Inferior parietal cortex (tissue), 1 donor: Measurements from ENCODE around the gene CREBBP.

Experiments
- DNase-seq: peaks from one replicate; pipeline ENCODE4 v3.0.0-alpha.2; 2016; ENCODE audit errors: extremely low spot score

The CREBBP gene

GRCh38 chr16:3825103-3825502, 55.4 kb downstream of the CREBBP start:
- no peak for DNase-seq

- DNase-seq: no peak
Measured at GRCh38 chr16:3824121-3824795, 56.3 kb downstream of the CREBBP start.

GRCh38 chr16:3823427-3823826, 57.1 kb downstream of the CREBBP start:
- DNase-seq: no peak

- no peak for DNase-seq
Measured at GRCh38 chr16:3822366-3823045, 58.0 kb downstream of the CREBBP start.

DNA sequence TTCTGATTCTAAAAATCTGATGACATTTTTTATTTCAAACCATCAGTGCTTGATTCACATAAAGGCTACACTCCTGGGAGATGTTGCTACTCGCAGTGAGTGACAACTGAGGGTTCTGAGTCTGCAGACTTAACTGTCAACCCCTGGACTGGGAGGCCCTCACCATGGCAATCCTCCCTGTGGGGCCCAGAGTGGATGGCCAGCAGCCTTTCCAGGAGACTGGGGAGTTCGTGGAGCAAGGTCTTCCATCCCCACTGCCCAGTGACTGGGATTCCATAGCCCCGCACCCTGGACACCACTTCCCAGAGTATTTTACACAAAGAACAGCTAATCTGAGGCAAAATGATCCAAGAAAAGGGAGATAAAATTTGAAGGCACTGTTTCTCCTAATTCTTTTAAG, 59.3 kb downstream of the CREBBP start:
- DNase-seq: no peak

DNA sequence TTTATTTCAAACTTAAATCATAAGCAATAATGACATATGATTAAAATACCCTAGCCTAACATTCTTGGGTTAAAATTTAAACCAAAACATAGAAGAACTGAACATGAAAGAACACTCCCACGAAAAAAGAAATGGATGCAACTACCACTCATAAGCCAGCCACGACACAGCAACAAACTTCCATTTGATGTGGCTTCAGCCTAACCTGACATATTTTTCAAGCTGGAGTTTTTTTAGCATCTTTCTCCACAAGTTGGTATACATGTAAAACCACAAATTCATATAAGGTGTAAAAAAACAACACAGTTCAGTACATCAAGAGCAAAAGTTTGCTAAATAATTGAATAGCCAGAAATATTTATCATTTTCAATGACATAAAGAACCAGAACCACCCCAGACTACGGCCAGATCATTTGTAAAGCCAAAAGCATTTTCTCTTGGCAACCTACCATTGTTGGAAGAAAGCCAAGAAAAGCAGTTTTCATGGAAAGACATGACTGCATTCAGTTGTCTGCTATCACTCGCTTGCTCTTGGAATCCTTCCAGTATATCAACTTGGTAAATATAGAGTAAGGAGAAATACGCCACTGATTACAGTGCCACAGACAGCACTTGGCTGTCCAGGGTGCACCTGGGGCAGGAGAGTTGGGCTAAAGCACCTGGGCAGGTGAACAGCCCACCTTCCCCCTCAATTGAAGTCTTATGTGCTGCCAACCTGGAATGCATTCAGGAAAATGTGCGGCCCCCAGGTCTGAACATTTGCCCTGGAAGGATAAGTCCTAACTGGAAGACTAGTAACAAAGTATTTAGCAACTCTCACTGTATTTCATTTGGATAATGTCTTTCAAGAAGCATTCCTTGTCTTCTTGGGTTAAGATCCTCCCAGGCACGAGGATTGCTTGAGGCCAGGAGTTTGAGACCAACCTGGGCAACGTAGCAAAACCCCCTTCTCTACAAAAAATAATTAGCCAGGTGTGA, 60.5 kb downstream of the CREBBP start:
- DNase-seq: peak; percentile 46

- DNase-seq: no peak
Measured at GRCh38 chr16:3819175-3819527, 61.4 kb downstream of the CREBBP start.

GRCh38 chr16:3816326-3816725, 64.2 kb downstream of the CREBBP start:
- DNase-seq: no peak

DNA sequence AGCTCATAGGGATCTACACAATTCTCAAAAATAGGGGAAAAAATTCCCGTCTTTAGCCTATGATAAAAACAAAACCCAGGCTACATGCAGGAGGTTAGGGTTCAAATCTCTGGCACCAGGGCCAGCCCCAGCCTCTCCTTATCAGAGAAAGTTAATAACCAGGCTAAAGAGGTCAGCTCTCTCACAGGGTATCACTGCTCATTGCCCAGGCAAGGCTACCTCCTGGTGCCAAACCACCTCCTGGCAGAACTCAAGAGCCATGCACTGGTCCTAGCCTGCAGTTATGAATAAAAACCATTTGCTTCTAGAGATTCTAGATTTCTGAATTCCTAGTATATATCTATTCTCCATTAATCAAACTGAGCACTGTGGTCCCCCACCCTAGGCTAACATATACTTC, 65.8 kb downstream of the CREBBP start:
- no peak for DNase-seq

DNA sequence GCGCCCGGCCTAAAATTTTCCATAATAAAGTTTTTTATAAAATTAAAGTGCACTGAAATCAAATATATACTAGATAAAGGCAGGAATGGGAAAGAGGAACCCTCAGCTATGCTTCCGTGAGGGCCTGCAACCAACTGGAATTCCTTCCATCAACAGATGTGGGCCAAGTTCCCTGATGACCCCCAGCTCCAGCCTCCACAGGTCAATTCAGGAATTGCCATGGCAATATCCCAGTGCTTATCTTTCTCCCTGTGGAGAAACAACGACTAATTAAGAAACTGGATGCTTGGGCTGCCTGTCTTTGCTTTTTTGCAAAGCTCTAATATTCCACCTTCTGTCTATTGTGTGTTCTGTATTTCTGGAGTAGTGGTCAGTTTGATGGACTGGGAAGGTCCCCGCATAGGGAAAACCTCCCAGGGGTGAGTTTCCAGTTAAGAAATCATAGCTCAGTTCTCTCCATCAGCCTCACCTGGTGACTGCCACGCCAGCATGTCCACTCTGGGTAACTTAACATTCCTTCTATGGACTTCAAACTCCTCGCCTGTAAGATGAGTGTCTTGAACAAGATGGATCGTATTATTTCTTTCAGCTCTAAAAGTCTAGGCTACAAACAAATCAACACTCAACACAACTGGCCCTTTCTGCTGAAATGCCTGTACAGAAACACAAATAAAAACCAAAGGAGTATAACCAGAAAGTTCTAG, 67.9 kb downstream of the CREBBP start:
- DNase-seq: no peak

- no peak for DNase-seq
Measured at GRCh38 chr16:3810818-3811217, 69.7 kb downstream of the CREBBP start.

GRCh38 chr16:3810198-3810664, 70.3 kb downstream of the CREBBP start:
- no peak for DNase-seq

GRCh38 chr16:3808308-3809063, 72.0 kb downstream of the CREBBP start:
- DNase-seq: no peak

DNA sequence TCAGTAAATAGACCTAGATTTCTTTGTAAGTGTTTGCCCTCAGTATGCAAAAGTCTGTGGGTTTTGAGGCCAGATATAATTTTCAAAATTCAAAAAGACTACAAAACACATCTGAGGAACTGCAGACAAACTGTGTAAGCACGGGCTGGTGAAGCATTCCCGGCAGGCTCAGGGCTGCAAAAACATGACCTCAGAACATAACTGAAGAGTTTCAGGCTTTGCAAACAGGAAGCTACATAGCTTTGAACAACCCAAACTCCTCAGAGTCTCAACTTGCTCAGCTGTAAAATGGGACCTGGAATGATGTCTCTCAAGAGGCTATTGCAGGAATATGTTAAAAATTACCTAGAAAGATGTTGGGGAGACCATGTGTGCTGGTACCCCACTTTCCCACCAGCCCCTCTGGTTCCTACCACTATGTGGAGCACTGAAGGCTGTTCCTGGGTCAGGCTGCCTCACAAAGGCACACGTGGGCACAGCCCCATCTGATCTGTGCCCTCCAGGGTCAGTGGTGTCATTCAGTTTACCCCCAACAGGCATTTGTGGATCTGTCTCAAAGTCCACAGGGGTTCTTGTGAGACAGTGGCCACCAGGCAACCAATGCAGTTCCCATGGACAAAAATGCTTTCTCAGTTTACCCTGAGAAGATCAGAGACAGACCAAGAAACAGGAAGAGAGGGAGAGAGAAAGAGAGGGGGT, 72.9 kb downstream of the CREBBP start:
- DNase-seq: no peak

GRCh38 chr16:3804426-3805016, 76.0 kb downstream of the CREBBP start:
- DNase-seq: no peak

DNA sequence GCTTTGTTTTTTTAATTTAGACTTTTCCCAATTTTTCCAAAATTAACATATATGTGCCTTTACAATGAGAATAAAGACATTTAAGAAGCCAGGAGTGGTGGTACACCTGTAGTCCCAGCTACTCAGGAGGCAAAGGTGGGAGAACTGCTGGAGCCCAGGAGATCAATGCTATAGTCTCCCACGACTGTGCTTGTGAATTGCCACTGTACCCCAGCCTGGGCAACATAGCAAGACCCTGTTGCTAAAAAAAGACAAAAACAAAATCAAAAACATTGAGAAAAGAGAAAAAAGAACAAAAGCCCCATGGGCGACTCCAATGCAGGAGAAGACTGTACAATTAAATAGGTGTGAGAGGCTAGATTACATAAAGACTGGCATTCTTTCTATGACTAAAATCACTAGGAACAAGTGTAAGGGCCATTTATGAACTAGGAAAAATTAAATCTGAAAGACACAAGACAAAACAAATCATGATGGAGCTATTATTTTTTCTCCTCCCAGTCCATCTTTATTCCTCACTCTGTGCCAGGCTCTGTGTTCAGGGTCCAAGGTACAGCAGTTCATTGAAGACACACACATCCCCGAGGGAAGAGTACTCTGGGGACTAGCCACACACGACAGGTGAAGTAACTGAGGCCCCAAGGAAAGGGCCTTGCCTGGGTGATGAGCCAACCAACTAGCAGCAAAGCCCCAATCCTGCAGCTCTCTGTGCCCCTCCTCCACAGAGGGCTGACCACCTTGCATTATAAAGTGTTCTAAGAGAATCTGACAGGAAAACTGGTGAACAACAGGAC, 79.8 kb downstream of the CREBBP start:
- DNase-seq: no peak

DNA sequence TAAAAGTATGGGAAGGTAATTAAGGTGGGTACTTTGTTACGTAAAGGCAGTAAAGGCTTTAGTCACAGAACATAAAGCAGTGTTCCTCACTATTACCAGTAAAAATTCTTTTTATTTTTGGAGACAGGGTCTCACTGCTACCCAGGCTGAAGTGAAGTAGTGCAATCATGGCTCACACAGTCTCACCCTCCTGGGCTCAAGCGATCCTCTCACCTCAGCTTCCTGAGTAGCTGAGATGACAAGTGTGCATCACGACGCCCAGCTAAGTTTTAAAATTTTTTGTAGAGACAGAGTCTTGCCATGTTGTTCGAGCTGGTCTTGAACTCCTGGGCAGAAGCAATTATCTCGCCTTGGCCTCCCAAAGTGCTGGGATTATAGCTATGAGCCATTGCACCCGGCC, 80.5 kb downstream of the CREBBP start:
- DNase-seq: no peak

- no peak for DNase-seq
Measured at GRCh38 chr16:3799354-3799753, 81.2 kb downstream of the CREBBP start.

- DNase-seq: no peak
Measured at GRCh38 chr16:3798838-3799237, 81.7 kb downstream of the CREBBP start.
